Astrocyte of the spinal cord (primary cell): ENCODE results near the gene ANKRD17.
A peak's percentile ranks its signal among the peaks of the same experiment; 100 is the strongest.

Source experiments
- DNase-seq: peaks from one replicate; pipeline ENCODE4 v3.0.0; 2011; ENCODE audit warnings: low read depth, low spot score
- H3K4me3 ChIP-seq: 2 replicates; pipeline ENCODE4 v1.5.1; 2011; ENCODE audit warnings: low read depth, mild to moderate bottlenecking, low read length, moderate library complexity
- in situ Hi-C: cut with HindIII; loops from 2 replicates; pipeline ENCODE4 v1.10.0; 2017; ENCODE audit warnings: low sequenced_read_pairs
- TF ChIP-seq, protein P1 (sequence below): IDR thresholded peaks from 2 replicates; pipeline ENCODE4 v1.5.1; 2012; ENCODE audit warnings: low read depth, mild to moderate bottlenecking, low read length, inconsistent platforms

The ANKRD17 gene

DNA sequence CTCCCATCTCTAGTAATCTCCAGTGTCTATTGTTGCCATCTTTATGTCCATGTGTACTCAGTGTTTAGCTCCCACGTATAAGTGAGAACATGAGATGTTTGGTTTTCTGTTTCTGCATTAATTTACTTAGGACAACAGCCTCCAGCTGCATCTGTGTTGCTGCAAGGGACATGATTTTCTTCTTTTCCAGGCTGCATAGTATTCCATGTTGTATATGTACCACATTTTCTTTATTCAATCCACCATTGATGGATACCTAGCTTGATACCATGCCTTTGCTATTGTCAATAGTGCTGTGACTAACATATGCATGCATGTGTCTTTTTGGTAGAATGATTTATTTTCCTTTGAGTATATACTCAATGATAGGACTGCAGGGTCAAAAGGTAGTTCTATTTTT, 18.6 kb upstream of the ANKRD17 start:
- TF ChIP-seq, protein P1, sequence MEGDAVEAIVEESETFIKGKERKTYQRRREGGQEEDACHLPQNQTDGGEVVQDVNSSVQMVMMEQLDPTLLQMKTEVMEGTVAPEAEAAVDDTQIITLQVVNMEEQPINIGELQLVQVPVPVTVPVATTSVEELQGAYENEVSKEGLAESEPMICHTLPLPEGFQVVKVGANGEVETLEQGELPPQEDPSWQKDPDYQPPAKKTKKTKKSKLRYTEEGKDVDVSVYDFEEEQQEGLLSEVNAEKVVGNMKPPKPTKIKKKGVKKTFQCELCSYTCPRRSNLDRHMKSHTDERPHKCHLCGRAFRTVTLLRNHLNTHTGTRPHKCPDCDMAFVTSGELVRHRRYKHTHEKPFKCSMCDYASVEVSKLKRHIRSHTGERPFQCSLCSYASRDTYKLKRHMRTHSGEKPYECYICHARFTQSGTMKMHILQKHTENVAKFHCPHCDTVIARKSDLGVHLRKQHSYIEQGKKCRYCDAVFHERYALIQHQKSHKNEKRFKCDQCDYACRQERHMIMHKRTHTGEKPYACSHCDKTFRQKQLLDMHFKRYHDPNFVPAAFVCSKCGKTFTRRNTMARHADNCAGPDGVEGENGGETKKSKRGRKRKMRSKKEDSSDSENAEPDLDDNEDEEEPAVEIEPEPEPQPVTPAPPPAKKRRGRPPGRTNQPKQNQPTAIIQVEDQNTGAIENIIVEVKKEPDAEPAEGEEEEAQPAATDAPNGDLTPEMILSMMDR, result no peak
- in situ Hi-C loops, result no loop called here
- no peak overlapping the region for H3K4me3 ChIP-seq
- DNase-seq, result no peak

DNA sequence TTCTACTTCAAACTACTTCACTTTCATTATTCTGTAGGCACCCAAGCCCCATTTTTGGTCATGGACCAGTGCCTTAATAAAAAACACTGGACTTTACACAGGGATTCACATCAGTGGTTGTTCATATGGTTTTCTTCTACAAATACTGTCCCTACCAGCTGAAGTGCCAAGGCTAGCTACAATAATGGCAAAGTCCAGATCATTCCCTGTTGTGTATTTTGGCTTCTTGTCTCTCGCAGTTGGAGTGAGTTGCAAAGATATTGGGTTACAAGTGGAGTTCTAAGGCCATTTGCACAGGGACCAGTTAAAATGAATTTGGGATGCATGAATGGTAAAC, 16.7 kb upstream of the ANKRD17 start:
- no peak overlapping the region for H3K4me3 ChIP-seq
- TF ChIP-seq, protein P1, result no peak
- in situ Hi-C loops, result no loop called here
- no peak for DNase-seq

DNA sequence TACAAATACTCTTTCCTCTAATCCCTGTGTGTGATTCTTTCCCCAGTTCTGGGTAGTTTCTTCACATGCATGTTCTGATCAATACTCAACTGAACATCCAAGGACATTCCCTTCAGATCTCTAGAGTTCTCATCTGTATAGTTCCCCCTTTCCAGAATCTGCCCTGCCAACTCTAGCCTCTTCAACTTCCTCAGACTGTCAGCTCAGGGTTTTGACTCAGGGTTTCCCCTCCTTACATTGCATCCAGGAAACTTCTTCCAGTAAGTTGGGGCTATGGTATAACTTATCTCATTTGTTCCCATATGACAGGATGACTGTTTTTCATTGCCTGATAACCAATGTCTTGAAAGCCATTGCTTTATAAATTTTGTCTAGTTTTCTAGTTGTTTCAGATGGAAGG, 14.2 kb upstream of the ANKRD17 start:
- in situ Hi-C loops, result no loop called here
- TF ChIP-seq, protein P1, result no peak
- no peak for DNase-seq
- no peak overlapping the region for H3K4me3 ChIP-seq

DNA sequence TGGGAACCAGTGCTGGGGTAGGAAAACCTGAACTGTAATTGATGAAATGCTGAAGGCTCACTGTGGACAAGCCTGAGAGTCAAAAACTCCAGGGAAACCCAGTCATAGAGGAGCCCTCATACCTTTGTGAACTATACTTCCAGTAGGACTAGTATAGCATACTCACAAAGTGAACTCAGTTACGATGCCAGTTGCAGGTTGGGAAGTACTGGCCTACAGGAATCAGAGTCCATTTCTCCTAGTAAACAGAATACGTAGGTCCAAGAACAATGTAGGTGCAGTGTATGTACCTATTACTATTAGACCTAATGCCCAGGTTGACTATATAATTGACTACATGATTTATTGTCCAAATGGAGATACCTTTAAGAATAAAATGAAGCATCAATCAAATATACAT, 8.5 kb upstream of the ANKRD17 start:
- no peak overlapping the region for H3K4me3 ChIP-seq
- TF ChIP-seq, protein P1, result no peak
- DNase-seq, result no peak
- in situ Hi-C loops, result no loop called here

DNA sequence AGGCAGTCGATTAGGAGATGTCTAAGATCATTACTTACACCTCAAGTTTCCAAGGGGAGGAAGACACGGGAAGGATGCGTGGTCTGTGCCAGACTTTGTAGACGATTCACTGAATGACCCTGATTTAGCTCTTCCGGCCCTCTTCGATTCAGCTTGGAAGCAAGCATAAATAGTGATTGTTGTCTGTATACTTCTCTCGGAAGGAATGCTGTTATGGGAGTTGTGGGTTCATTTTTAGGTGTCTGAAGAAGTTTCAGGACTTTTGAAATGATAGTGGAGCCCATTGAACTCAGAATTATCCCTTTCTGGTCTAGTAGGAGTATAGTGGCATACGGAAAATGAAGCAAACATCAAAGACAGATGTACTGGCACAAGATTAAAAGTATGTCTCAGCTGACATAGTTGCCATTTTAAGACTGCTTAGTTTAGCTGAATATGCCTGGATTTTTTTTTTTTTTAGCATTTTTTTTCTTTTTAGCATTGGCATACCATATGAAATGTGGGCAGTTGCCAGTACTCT, 1.0 kb upstream of the ANKRD17 start:
- TF ChIP-seq, protein P1, result no peak
- H3K4me3 ChIP-seq, result peak overlapping the region; percentile 96
- in situ Hi-C loops, result no loop called here
- no peak for DNase-seq

DNA sequence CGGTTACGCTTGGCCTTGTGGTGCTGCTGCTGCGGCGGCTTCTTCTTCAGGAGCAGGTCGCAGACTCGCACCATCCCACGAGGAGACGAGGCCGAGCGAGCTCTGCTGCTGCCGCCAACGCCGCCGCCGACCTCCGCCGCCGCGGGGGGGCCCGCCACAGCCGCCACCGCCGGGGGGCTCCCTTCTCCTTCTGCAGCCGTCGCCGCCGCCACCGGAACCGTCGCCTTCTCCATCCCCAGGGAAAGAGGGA, 237 bp downstream of the ANKRD17 start:
- DNase-seq, result no peak
- TF ChIP-seq, protein P1, result peak; percentile 6
- H3K4me3 ChIP-seq, result peak overlapping the region; percentile 96
- in situ Hi-C loops, result no loop called here
